Mesendoderm (in vitro differentiated cells): ENCODE data around the gene FGF7.

ENCODE experiments used
- DNase-seq: peaks from one replicate; pipeline ENCODE4 v3.0.0; 2013
- H2AK5ac ChIP-seq: 2 replicates; pipeline ENCODE4 v1.6.1; 2013; ENCODE audit warnings: low read length, inconsistent platforms
- H2BK120ac ChIP-seq: 2 replicates; pipeline ENCODE4 v1.6.1; 2013; ENCODE audit warnings: low read depth, mild to moderate bottlenecking, low read length, moderate library complexity, mixed read lengths
- H2BK15ac ChIP-seq: replicated peaks from 2 replicates; pipeline ENCODE4 v1.6.1; 2013; ENCODE audit warnings: low read depth, mild to moderate bottlenecking, moderate library complexity
- H2BK5ac ChIP-seq: 2 replicates; pipeline ENCODE4 v1.6.1; 2013; ENCODE audit warnings: low read length, inconsistent platforms
- H3K18ac ChIP-seq: 2 replicates; pipeline ENCODE4 v1.6.1; 2013; ENCODE audit warnings: mild to moderate bottlenecking, low read length, mixed read lengths
- H3K23ac ChIP-seq: one replicate; pipeline ENCODE4 v1.6.1; 2013; ENCODE audit warnings: low read length
- H3K27ac ChIP-seq: 2 replicates; pipeline ENCODE4 v1.5.1; 2013; ENCODE audit warnings: low read depth, mild to moderate bottlenecking, inconsistent platforms, low read length, moderate library complexity
- H3K27me3 ChIP-seq: 2 replicates; pipeline ENCODE4 v1.6.1; 2013; ENCODE audit warnings: low read length, control low read depth, mild to moderate bottlenecking, inconsistent platforms; ENCODE audit not compliant: insufficient read depth, poor library complexity
- H3K36me3 ChIP-seq: 2 replicates; pipeline ENCODE4 v1.6.1; 2013; ENCODE audit warnings: low read length, inconsistent platforms; ENCODE audit not compliant: control insufficient read depth, insufficient read depth
- H3K4ac ChIP-seq: one replicate; pipeline ENCODE4 v1.6.1; 2013; ENCODE audit warnings: low read depth, mild to moderate bottlenecking, low read length, moderate library complexity
- H3K4me1 ChIP-seq: 2 replicates; pipeline ENCODE4 v1.6.1; 2013; ENCODE audit warnings: low read depth, low read length, inconsistent platforms; ENCODE audit not compliant: control insufficient read depth
- H3K4me2 ChIP-seq: 2 replicates; pipeline ENCODE4 v1.6.1; 2013; ENCODE audit warnings: low read length
- H3K4me3 ChIP-seq: 2 replicates; pipeline ENCODE4 v1.5.1; 2013; ENCODE audit warnings: mild to moderate bottlenecking, low read length
- H3K56ac ChIP-seq: one replicate; pipeline ENCODE4 v1.6.1; 2013; ENCODE audit warnings: low read length
- H3K79me1 ChIP-seq: 2 replicates; pipeline ENCODE4 v1.6.1; 2013; ENCODE audit warnings: low read length, inconsistent platforms
- H3K79me2 ChIP-seq: 2 replicates; pipeline ENCODE4 v1.6.1; 2013; ENCODE audit warnings: mild to moderate bottlenecking, low read length; ENCODE audit not compliant: control insufficient read depth, insufficient read depth
- H3K9ac ChIP-seq: 2 replicates; pipeline ENCODE4 v1.6.1; 2013; ENCODE audit warnings: low read length, inconsistent platforms
- H4K5ac ChIP-seq: one replicate; pipeline ENCODE4 v1.6.1; 2013; ENCODE audit warnings: low read length
- H4K8ac ChIP-seq: one replicate; pipeline ENCODE4 v1.6.1; 2013; ENCODE audit warnings: low read depth, mild to moderate bottlenecking, control low read depth, low read length, moderate library complexity
- WGBS: extraction: QIAGEN DNeasy Blood & Tissue Kit; methylation state at CpG from one replicate; pipeline ENCODE4 v1.1.7; 2013; ENCODE audit warnings: low lambda C conversion rate, missing lambda C conversion rate; ENCODE audit not compliant: insufficient coverage; ENCODE audit errors: extremely low coverage; 5-methylcytosine and 5-hydroxymethylcytosine counted together

The FGF7 gene

GRCh38 chr15:49441816-49442215, 18.8 kb downstream of the FGF7 start:
- no peak overlapping the region for H3K56ac ChIP-seq
- H4K8ac ChIP-seq = no peak overlapping the region
- no CpG with 5 or more reads among the region's 1 CpG for WGBS
- no peak overlapping the region for H2BK5ac ChIP-seq
- no peak overlapping the region for H3K4me2 ChIP-seq
- H3K27me3 ChIP-seq = no peaks in the 10 kb centered on the region
- H2BK120ac ChIP-seq = no peak overlapping the region
- no peak overlapping the region for H4K5ac ChIP-seq
- H3K9ac ChIP-seq = no peak overlapping the region
- no peak overlapping the region for H3K27ac ChIP-seq
- H3K18ac ChIP-seq = no peak overlapping the region
- H2AK5ac ChIP-seq = no peak overlapping the region
- no peaks in the 10 kb centered on the region for H3K79me1 ChIP-seq
- no peak overlapping the region for H3K4me3 ChIP-seq
- no peak for DNase-seq
- H3K36me3 ChIP-seq = no peaks in the 10 kb centered on the region
- no peak overlapping the region for H2BK15ac ChIP-seq
- H3K4ac ChIP-seq = no peak overlapping the region
- no peaks in the 10 kb centered on the region for H3K79me2 ChIP-seq
- no peak overlapping the region for H3K23ac ChIP-seq
- H3K4me1 ChIP-seq = no peaks in the 10 kb centered on the region

GRCh38 chr15:49452595-49452994, 29.6 kb downstream of the FGF7 start:
- Histone ChIP-seq H3K79me2 (no peaks in the 10 kb centered on the region), H2BK15ac (no peak overlapping the region), H3K79me1 (no peaks in the 10 kb centered on the region), H3K18ac (no peak overlapping the region), H2BK5ac (no peak overlapping the region), H3K4me2 (no peak overlapping the region), H3K4ac (no peak overlapping the region), H2AK5ac (no peak overlapping the region), H3K23ac (no peak overlapping the region), H3K27me3 (no peaks in the 10 kb centered on the region), H4K5ac (no peak overlapping the region), H3K4me1 (no peaks in the 10 kb centered on the region), H3K9ac (no peak overlapping the region), H3K4me3 (no peak overlapping the region), H4K8ac (no peak overlapping the region), H3K27ac (no peak overlapping the region), H3K56ac (no peak overlapping the region), H2BK120ac (no peak overlapping the region), H3K36me3 (no peaks in the 10 kb centered on the region)
- no peak for DNase-seq
- no CpG with 5 or more reads among the region's 1 CpG for WGBS

- Histone ChIP-seq H3K79me1 (no peaks in the 10 kb centered on the region), H4K8ac (no peak overlapping the region), H2BK5ac (no peak overlapping the region), H3K18ac (no peak overlapping the region), H3K56ac (no peak overlapping the region), H2BK15ac (no peak overlapping the region), H3K4ac (no peak overlapping the region), H3K27me3 (no peaks in the 10 kb centered on the region), H2BK120ac (no peak overlapping the region), H2AK5ac (no peak overlapping the region), H3K9ac (no peak overlapping the region), H3K4me1 (no peaks in the 10 kb centered on the region), H3K23ac (no peak overlapping the region), H3K4me3 (no peak overlapping the region), H3K79me2 (no peaks in the 10 kb centered on the region), H4K5ac (no peak overlapping the region), H3K4me2 (no peak overlapping the region), H3K36me3 (no peaks in the 10 kb centered on the region), H3K27ac (no peak overlapping the region)
- DNase-seq = no peak
Observed at GRCh38 chr15:49456166-49456565, 33.1 kb downstream of the FGF7 start.

- H3K4me3 ChIP-seq = no peak overlapping the region
- no peaks in the 10 kb centered on the region for H3K27me3 ChIP-seq
- no peak overlapping the region for H4K5ac ChIP-seq
- no peak for DNase-seq
- H4K8ac ChIP-seq = no peak overlapping the region
- no peak overlapping the region for H2BK15ac ChIP-seq
- no CpG with 5 or more reads among the region's 2 CpGs for WGBS
- H3K18ac ChIP-seq = no peak overlapping the region
- H3K79me2 ChIP-seq = no peaks in the 10 kb centered on the region
- H3K4me1 ChIP-seq = no peaks in the 10 kb centered on the region
- no peak overlapping the region for H3K4ac ChIP-seq
- no peak overlapping the region for H3K4me2 ChIP-seq
- H3K56ac ChIP-seq = no peak overlapping the region
- no peak overlapping the region for H2AK5ac ChIP-seq
- H2BK5ac ChIP-seq = no peak overlapping the region
- no peak overlapping the region for H3K9ac ChIP-seq
- H3K23ac ChIP-seq = no peak overlapping the region
- H3K27ac ChIP-seq = no peak overlapping the region
- no peaks in the 10 kb centered on the region for H3K79me1 ChIP-seq
- no peaks in the 10 kb centered on the region for H3K36me3 ChIP-seq
- H2BK120ac ChIP-seq = no peak overlapping the region
Observed at GRCh38 chr15:49458145-49458544, 35.1 kb downstream of the FGF7 start.

- H3K4me2 ChIP-seq = no peak overlapping the region
- H3K4ac ChIP-seq = no peak overlapping the region
- no peaks in the 10 kb centered on the region for H3K27me3 ChIP-seq
- H4K8ac ChIP-seq = no peak overlapping the region
- DNase-seq = no peak
- no peak overlapping the region for H3K56ac ChIP-seq
- H3K9ac ChIP-seq = no peak overlapping the region
- no peaks in the 10 kb centered on the region for H3K79me2 ChIP-seq
- no peak overlapping the region for H2AK5ac ChIP-seq
- H3K79me1 ChIP-seq = no peaks in the 10 kb centered on the region
- H2BK120ac ChIP-seq = no peak overlapping the region
- WGBS = no CpG with 5 or more reads among the region's 2 CpGs
- no peak overlapping the region for H4K5ac ChIP-seq
- H3K27ac ChIP-seq = no peak overlapping the region
- H3K18ac ChIP-seq = no peak overlapping the region
- H2BK5ac ChIP-seq = no peak overlapping the region
- no peak overlapping the region for H3K4me3 ChIP-seq
- no peak overlapping the region for H3K23ac ChIP-seq
- H2BK15ac ChIP-seq = no peak overlapping the region
- no peaks in the 10 kb centered on the region for H3K36me3 ChIP-seq
- no peaks in the 10 kb centered on the region for H3K4me1 ChIP-seq
Observed at GRCh38 chr15:49460411-49460941, 37.4 kb downstream of the FGF7 start.

- H3K4me2 ChIP-seq = no peak overlapping the region
- H2AK5ac ChIP-seq = no peak overlapping the region
- no peaks in the 10 kb centered on the region for H3K79me1 ChIP-seq
- no peak overlapping the region for H3K27ac ChIP-seq
- WGBS = no CpG with 5 or more reads among the region's 2 CpGs
- no peak overlapping the region for H3K4me3 ChIP-seq
- H3K23ac ChIP-seq = no peak overlapping the region
- no peaks in the 10 kb centered on the region for H3K4me1 ChIP-seq
- H4K5ac ChIP-seq = no peak overlapping the region
- DNase-seq = no peak
- no peak overlapping the region for H2BK120ac ChIP-seq
- no peak overlapping the region for H4K8ac ChIP-seq
- H3K36me3 ChIP-seq = no peaks in the 10 kb centered on the region
- H2BK5ac ChIP-seq = no peak overlapping the region
- H3K9ac ChIP-seq = no peak overlapping the region
- H3K56ac ChIP-seq = no peak overlapping the region
- no peak overlapping the region for H3K18ac ChIP-seq
- no peaks in the 10 kb centered on the region for H3K79me2 ChIP-seq
- H3K4ac ChIP-seq = no peak overlapping the region
- no peak overlapping the region for H2BK15ac ChIP-seq
- H3K27me3 ChIP-seq = no peaks in the 10 kb centered on the region
Observed at GRCh38 chr15:49462232-49462844, 39.3 kb downstream of the FGF7 start.
